Measurements from ENCODE around the gene HLX.

- TF ChIP-seq CTCF (IDR thresholded peaks at IDR 0.05; ENCODE audit: low read depth, low read length), result no peak
- TF ChIP-seq EZH2phosphoT487 (IDR thresholded peaks at IDR 0.05; ENCODE audit: low read depth), result no peak
Measured at GRCh38 chr1:220928725-220929300, 49.6 kb downstream of the HLX start.
